ENCODE data around the gene MAPRE2.
"Not testable (repeated sequence)": the region's sequence is repeated elsewhere in the genome, so short reads cannot be mapped to it uniquely, and the experiment has no call there.

MAPRE2 gene

GRCh38 chr18:35095983-35096676, 54.9 kb downstream of the MAPRE2 start:
- DNase-seq, result no peak

DNA sequence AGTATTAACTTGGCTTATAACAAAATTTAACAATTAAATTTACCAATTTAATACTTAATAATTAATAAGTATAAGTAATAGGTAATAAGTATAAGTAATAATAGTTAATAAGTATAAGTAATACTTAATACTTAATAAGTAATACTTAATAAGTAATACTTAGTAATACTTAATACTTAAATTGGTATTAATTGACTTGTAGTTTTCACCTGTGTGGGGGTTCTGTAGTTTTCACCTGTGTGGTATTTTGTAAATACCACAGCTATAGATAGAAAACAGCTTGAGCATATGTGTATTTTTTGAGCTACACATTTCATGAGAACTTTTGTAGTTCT, 55.4 kb downstream of the MAPRE2 start:
- no peak for DNase-seq

- no peak for DNase-seq
These were observed 56.0 kb downstream of the MAPRE2 start for GRCh38 chr18:35097195-35097594.

GRCh38 chr18:35097763-35098162, 56.5 kb downstream of the MAPRE2 start:
- no peak for DNase-seq

GRCh38 chr18:35099911-35100310, 58.7 kb downstream of the MAPRE2 start:
- no peak for DNase-seq

DNA sequence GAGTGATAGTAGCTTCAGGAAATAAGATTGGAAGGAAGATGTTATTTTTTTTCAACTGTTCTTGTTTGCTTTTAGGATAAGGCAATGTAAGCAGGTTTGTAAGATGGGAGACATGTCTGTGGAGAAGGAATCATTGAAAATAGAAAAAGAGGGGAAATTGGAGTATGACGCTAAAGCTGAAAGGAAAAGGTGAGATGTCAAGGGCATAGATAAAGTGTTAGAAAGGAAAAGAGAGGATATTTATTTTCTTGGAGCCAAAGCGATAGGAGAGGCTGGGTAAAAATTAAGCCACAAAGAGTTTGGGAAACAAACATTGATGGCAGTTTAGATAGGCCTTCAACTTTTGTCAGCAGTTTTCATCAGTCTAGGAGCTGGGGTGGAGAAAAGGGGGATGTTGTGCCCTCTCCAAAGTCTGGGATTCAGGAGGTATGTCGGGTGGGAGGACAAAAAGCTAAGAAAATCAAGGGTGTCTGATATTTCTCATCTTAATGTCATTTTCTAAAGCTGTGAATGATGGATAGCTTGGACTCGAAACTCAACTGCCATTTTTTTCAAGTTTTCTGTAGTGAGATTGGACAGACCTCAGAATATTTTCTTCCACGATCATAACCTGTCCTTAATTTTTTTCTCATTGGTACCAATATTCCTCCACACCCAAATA, 63.3 kb downstream of the MAPRE2 start:
- no peak for DNase-seq

DNA sequence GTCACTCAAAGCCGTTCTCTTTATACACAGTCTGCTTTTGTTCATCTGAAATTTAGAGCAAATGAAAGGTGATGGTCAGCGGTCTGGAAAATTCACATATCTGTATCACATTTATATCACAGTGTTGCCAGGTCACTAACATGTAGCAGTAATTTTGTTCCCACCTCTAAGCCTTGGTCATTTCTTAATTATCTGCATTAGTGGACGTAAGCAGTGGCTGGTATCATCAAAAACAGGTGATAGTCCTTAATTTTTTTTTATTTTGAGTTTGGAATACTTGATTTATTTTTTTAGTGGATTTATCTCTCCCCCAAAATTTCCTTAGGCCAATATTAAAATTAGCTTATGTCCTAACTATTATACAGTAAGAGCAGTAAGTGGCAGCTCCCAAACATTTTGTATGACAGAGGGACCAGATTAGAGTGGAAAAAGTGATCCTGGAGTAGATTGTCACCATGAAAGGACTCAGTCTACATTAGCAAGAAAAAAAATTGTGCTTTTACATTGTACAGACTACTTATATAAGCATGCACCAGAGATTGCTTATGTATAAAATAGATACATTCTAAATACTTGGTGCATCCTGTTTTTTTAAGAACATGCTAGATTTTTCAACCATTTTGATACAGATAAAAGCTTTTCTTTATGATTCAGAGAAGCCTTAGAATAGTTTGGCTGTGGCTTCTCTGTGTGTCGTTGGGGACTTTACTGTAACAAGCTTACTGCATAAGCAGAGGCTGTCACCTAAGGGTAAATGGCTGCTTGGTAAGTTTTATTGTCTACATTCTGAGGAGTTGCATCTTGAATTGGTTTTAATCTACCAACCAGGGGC, 65.0 kb downstream of the MAPRE2 start:
- no peak for DNase-seq

GRCh38 chr18:35106845-35107148, 65.6 kb downstream of the MAPRE2 start:
- no peak for DNase-seq

DNA sequence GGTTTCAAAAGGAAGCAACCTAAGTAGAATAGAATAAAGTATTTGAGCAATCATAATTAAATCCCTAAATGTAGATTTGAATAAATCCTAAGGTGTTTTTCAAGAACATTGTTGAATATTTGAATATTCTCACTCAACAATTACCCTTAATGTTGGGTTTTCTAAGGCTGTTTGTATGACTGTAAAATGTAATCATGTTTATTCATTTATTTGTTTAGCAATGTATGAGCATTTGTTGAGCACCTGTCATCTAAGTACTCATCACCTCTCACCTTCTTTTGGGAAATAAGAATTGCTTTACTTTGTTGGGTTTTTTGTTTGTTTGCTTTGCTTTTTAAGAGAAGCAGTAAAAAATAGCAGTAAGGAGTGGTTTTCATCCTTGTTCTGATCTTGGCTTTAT, 66.0 kb downstream of the MAPRE2 start:
- no peak for DNase-seq

GRCh38 chr18:35108088-35108487, 66.9 kb downstream of the MAPRE2 start:
- DNase-seq, result not testable (repeated sequence)

GRCh38 chr18:35110059-35110458, 68.8 kb downstream of the MAPRE2 start:
- DNase-seq, result peak; percentile 48

GRCh38 chr18:35110554-35111485, 69.6 kb downstream of the MAPRE2 start:
- DNase-seq, result peak; percentile 97

GRCh38 chr18:35112696-35113095, 71.5 kb downstream of the MAPRE2 start:
- DNase-seq, result no peak

DNA sequence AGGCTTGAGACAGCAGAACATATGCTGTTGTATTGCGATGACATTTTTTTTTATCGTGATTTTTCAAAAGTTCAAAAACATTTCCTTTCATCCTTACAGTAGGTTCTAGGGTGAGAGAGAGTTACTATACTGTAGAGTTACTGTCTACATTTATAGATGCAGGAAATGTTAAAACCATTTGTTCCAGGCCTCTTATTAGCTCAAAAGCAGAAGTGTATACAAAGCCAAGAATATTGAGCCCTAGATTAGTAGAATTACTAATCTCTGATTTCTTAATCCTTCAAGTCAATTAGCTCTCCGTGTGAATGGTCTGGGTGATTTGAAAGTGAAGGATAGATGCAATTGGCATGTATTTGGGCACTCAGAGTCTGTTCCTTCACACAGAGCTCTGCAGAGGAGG, 73.1 kb downstream of the MAPRE2 start:
- no peak for DNase-seq

DNA sequence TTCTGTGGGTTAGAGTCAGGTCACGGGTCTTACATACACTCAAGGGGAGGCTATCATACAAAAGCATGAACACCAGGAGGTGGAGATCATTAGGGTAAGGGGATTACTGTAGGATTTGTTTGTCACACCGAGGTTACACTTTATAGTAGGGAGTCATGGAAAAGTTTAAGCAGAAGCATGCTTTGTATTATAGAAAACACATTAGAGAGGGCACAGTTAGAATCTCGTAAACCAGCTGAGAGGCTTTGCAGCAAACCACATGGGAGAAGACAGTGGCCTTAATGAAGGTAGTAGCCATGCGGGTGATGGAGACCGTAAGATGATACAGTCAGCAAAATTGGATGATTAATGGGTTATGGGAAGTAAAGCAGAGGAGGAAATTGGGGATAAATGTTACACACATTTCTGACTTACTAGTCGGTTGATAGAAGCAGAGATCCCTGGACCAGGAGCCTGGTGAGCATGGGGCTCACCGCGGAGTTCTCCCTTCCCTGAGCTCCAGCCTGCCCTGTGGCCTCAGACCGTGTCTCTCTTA, 75.6 kb downstream of the MAPRE2 start:
- DNase-seq, result no peak

- DNase-seq, result no peak
These were observed 76.2 kb downstream of the MAPRE2 start for GRCh38 chr18:35117372-35117771.

DNA sequence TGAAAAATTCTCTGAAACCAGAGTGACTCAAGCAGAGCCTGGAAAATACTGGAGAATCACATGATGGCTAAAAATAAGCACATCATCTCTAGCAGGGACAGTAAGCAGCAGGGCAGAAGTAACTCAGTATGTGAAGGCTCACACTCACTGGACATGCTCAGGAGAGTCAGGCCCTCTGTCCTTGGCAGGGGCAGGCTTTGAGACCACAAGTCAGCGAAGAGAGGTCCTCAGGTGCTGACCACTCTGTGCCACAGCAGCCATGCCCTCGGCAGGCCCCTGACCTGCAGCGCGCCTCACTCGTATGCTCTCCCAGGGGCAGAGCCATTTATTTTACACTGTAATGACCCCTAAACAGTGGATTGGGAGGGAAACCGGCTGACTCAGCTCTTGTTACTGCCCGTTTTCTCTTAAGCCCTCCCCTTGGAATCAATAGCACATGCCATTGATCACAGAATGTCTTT, 76.8 kb downstream of the MAPRE2 start:
- DNase-seq, result no peak

DNA sequence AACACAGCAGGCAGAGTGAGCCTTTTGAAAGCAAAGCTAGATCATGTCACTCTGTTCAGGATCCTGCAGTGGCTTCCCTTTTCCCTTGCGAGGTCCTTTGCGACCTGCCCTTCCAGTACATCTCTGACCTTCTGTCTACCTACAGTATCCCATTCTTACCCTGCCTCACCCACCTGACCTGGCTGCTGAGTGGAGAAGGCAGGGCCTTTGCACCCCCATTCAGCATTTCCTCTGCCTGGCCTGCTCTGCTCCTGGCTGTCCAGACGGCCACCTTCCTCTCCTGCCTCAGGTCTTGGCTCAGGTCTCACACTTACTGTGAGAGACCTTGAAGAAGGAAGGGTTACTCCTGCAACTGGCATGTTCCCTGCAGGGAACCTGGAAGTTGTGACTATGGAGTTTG, 77.4 kb downstream of the MAPRE2 start:
- no peak for DNase-seq

GRCh38 chr18:35121038-35121437, 79.8 kb downstream of the MAPRE2 start:
- DNase-seq, result no peak

DNA sequence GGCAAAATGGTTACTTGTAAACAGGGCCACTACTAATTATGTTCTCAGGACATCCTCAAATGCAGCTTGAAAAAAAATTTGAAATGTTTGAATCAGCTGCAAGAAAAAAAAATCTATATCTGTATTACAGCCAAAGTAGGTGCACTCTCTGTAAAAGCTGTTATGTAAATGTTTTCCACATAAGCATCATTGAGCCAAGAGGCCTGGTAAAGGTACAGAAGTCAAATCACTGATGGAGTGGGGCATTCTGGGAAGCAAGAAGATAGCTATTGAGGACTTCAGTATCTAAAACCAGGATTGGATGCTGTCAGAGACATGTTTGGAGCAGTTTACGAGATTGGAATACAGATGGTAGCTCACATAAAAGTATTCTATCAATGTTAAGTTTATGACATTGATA, 80.3 kb downstream of the MAPRE2 start:
- no peak for DNase-seq

- peak; percentile 50 for DNase-seq
These were observed 81.5 kb downstream of the MAPRE2 start for GRCh38 chr18:35122586-35123224.

DNA sequence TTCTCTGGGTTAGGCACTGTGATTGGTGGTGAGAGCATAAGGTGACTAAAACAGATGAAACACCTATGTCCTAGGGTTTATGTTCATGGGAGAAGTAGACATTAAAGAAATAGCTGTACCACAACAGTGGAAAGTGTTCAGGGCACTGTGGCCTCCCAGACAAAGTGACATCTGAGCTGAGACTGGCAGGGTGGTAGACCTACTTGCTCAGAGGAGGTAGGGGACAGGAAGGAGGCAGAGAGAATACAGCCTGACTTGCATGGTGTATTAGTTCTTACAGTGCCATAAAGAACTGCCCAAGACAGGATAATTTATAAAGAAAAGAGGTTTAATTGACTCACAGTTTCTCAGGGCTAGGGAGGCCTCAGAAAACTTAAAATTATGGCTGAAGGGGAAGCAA, 82.6 kb downstream of the MAPRE2 start:
- no peak for DNase-seq
